ENCODE measurements around the gene CD300A.

The CD300A gene

DNA sequence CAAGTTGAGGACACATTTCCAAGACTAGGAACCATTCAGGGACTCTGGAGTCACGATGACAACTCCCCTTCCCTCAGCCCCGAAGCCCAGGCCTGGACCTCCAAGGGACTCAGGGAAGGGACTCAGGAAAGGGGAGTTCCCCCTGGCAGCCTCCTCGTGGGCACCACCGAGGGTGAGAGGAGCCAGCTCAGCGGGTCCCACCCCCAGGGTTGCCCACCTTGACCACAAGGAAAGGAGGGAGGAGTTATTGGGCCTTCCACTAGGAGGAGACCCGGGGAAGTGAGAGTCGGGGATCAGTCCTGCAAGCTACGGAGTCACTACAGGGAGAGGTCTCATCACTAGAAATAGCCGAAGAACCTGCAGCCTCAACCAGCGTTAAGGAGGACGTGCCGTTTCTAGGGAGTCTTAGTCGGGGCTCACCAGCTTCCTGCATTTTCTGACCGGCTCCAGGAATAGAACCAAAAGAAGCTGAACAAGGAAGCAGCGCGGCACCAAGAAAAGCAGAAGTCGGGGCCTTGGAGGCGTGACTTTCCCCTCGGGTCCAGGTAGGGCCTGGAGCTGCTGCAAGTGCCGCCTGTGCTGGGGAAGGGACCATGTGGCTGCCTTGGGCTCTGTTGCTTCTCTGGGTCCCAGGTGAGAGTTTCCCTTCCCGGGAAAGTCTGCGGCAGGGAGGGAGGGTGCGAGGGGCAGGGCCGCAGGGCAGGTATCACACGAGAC is at the start of gene CD300A:
CD300A (plus strand) TSS at position 524 of the 717 bp plus-strand sequence; CDS start at position 594, 70 bp downstream.
- DNase-seq (ENCODE audit: low read depth in 1 of 2, low spot score in 1 of 2), result no peak

GRCh38 chr17:74417178-74418045 is 49.0 kb upstream of the CD300A start:
- DNase-seq (ENCODE audit: low read depth in 1 of 2, low spot score in 1 of 2), result no peak

GRCh38 chr17:74419928-74420411 is 46.5 kb upstream of the CD300A start:
- no peak for DNase-seq (ENCODE audit: low read depth in 1 of 2, low spot score in 1 of 2)

- no peak for DNase-seq (ENCODE audit: low read depth in 1 of 2, low spot score in 1 of 2)
Observed at GRCh38 chr17:74424117-74424516, 42.3 kb upstream of the CD300A start.

- no peak for DNase-seq (ENCODE audit: low read depth in 1 of 2, low spot score in 1 of 2)
Observed at GRCh38 chr17:74424657-74425056, 41.8 kb upstream of the CD300A start.

DNA sequence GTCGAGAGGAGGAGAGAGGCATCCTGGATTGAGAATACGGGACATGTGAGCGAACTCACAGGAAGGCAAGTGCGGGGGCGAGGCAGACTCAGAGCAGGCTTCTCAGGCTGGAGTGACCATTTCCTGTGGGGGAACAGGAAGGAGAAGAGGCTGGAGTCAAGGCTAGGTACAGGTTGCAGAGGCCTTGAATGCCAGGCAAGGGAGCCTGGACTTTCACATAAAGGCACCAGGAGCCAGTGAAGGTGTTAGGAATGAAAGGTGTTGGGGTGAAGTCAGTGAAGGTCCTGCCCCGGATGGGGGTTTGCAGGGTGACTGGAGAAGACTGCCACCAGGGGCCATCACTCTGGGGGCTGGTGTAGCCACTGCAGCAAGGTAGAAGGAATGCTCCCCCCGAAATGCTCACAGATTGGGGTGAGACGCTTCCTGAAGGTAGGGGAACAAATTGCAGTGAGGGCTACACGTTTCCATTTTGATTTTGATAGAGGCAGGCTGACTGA is 39.8 kb upstream of the CD300A start:
- no peak for DNase-seq (ENCODE audit: low read depth in 1 of 2, low spot score in 1 of 2)

DNA sequence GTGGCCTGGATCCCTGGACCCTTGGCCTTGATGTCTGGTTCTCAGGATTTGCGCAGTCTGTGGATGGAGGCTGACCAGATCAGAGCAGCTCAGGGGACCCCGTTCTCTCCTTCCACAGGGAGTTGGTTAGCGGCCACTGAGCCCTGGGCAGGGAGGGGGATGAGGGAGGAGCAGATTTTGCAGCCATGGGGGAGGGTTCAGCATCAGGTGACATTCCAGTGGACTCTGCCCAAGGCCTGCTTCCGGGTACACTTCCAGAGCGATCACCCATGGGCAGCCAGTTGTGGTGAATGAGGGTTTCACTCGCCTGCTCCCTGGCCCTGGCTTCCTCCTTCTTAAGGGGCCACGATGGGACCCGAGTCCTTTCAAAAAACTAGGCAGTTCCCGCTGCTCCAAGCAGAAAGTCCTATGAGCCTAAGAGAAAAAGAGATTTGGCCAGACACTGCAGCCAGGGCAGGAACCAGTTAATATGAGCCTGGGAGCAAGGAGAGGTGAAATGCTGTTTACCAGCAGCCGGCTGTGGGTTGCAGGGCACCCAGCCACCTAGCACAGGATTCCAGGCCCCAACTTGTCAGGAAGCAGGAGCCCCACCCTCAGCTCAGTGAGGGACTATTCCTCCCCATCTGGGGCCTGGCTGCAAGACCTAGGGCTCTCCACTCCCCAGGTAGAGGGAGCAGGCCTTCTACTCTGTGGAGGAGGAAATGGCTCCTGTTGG is 39.2 kb upstream of the CD300A start:
- DNase-seq (ENCODE audit: low read depth in 1 of 2, low spot score in 1 of 2), result no peak

- no peak for DNase-seq (ENCODE audit: low read depth in 1 of 2, low spot score in 1 of 2)
Observed at GRCh38 chr17:74427763-74428153, 38.7 kb upstream of the CD300A start.

DNA sequence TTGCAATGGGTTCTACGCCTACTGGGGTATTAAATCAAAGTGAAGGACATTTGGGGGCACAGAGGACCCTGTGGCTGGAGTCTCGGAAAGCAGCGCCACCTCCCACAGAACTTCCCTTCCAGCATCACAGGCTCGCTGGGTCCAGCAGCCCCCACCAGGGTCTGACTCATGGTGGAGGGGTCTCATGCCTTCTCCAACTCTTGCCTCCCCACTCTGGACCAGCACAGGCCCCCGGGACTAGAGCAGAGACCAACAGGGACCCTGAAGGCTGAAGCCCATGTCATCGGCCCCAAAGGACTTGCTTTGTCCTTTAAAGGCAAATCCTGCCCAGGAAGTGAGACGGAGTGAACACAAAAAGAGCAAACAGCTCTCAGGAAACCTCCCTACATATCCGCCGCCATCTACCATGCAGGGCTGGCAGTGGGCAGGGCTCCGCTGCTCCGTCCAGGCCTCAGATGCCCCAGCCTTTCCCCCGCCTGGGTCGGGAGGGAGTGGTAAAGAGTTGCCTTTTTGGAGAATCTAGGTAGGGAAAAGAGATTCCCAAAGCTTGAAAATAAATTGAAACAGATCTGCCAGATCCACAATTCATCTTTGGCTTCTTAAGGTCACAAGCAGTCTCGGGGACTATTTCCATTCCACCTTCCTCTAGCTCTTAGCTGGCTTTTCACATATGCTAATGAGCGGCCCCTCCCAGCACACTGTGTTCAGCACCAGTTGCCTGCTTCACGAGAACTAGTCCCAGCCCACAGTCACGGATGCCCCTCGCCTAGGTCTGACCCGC is 36.6 kb upstream of the CD300A start:
- no peak for DNase-seq (ENCODE audit: low read depth in 1 of 2, low spot score in 1 of 2)

- no peak for DNase-seq (ENCODE audit: low read depth in 1 of 2, low spot score in 1 of 2)
Observed at GRCh38 chr17:74430385-74430705, 36.1 kb upstream of the CD300A start.

GRCh38 chr17:74430706-74431567 is 35.5 kb upstream of the CD300A start:
- no peak for DNase-seq (ENCODE audit: low read depth in 1 of 2, low spot score in 1 of 2)

DNA sequence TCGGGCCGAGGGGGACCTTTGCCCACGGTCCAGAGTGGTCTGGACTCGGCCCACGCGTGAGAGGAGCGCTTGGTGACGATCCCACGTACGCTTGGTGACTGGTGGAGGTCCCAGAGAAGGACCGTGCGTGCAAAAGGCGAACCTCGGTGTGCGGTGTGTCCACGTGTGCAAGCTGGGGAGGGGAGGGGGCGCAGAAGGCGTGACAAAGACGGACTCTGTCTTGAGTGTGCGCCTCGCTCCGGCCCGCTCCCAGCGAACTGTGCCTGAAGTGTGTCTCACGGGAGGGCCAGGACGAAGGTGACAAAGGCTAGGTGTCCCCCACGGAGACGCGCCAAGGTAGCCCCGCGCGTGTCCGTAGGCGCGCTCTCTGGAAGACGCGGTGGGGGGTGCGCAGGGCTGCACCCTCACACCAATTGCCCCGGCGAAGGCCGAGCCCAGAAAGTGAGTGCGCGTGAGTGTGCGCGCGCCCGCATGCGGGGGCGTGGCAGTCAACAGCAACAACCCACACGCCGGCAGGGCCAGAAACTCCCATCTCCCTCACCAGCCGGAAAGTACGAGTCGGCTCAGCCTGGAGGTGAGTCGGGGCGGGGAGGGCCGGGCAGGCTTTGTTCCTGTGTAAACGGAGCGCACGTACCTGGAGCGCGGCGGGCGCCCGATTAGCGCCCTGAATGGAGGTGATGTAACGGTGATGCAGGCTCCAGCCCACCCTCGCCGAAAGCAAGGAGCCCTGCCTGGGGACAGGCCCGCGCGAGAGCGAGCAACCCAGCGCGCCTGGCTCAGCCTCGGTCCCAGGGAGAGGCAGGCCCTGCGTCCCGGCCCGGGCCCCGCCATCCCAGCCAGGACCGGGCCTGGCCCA is 34.6 kb upstream of the CD300A start, which contains the start of gene GPRC5C:
GPRC5C (plus strand) TSS at position 521 of the 856 bp plus-strand sequence. CDS start 7,689 bp downstream, outside the sequence.
- peak in 1 of 2 donors; percentile 34 for DNase-seq (ENCODE audit: low read depth in 1 of 2, low spot score in 1 of 2)

DNA sequence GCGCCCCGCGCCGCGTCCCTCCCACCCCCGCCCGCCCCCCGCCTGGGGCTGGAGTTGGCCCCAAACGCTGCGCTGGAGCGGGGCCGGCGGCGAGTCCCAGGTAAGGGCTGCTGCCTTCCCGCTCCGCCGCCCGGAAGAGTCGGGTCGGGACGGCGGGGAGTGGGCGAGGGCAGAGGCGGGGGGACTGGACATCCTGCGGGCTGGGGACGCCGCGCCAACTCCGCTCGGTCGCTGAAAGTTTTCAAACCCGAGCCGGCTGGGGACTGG is 34.1 kb upstream of the CD300A start:
- no peak for DNase-seq (ENCODE audit: low read depth in 1 of 2, low spot score in 1 of 2)

DNA sequence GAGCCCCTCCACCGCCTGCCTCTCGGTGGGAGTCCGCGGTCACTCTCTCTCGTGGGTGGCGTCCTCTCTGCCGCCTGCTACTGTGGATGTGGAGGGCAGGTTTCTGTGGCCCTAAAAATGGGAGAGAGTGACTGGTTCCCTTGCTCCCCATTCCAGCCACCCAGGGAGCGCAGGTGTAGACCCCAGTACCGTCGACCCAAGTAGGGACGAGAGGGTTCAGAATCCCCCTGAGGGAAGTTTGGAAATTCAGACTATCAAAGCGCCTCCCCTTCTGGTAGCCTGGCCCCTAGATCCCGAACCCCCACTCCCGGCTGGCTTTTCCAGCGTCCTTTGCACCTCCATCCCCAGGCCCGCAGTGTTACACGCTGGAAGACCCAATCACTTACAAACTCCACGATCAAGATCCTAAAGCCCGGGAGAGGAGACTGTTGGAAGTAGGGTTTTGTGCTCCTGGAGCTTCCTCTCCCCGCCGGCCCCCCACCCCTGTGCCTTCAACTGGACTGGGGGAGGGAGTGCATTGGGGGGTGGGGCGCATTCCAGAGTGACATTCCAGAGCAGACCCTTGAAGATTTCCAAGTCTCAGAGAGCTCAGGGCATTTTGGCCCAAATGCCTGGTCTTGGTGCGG is 33.6 kb upstream of the CD300A start:
- DNase-seq (ENCODE audit: low read depth in 1 of 2, low spot score in 1 of 2), result no peak

DNA sequence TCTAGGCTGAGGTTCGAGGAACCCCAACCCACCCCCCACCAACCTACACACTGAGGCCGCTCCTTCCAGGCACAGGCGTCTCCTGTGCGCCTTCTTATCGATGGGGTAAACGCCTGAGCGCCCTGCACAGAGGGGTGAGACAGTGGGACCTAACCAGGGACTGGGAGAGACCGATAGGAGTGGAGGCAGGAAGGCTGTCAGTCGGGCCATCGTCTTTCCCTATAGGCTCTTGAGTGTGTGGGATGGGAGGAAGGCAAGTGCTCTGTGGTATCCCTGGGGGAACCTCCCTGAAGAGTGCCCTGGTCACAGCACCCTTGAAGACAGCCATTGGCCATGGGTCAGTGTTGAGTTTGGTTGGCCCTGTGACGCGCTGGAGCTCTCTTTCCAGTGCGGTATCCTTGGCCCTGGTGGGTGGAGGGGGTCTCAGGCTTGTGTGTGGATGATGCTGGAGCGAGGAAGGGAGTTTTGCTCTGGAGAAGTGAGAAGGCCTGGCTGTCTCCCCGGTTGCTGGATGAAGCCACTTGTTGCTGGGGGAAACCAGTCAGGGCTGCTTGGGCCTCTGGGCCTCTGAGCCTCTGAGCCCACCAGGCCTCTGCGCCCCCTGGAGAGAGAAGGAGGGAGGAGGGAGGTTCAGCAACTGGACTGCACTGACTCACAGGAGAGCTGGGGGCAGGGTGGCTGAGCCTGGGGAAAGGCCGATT is 32.9 kb upstream of the CD300A start:
- no peak for DNase-seq (ENCODE audit: low read depth in 1 of 2, low spot score in 1 of 2)

DNA sequence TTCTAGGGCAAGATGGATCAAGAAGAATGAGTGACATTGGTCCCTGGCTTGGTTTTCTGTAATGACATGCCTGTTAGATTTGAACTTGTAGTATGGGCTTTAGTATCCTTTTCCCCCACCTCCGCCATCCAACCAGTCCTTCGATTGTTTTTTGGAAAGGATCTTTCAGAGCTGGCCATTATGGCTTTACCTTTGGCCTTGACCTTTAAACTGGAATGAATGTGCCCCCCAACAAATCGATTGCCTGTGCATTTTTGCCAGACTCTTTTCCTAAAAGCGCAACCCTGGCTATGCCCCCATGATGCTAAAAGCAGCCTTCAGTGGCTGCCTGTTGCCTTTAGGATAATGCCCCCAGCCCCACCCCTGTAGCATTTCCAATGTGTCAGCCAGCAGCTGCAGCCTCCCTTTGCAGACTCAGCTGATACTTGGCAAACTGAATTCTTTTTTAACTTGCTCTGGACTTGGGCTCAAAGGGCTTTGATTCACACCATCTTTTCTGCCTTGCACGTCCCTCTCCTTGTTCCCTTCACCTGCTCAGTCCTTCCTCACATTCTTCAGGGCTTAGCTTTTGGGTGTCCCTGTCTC is 30.6 kb upstream of the CD300A start:
- no peak for DNase-seq (ENCODE audit: low read depth in 1 of 2, low spot score in 1 of 2)

DNA sequence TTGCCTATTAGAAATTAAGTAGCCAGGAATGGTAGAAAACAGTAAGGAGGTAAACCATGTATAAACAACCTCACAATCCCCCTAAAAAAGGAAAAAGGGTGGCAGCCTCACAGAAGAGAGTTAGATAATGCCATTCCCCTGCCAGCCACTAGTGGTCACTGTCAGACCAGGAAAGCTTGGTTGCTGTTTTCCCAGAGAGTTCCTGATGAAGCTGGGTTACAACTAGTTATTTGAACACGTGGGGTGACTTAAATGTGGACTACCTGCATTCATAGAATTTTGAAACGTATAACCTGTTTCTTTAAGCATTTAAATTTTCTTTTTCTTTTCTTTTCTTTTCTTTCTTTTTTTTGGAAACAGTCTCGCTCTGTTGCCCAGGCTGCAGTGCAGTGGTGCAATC is 28.7 kb upstream of the CD300A start:
- no peak for DNase-seq (ENCODE audit: low read depth in 1 of 2, low spot score in 1 of 2)

Measured in activated CD4-positive, alpha-beta T cell treated with anti-CD3 and anti-CD28 coated beads, Interleukin-2, amount 50 U/mL, for 24 hours (primary cell).